NCI-H187 treated with DMSO at 0.1 percent for 48 hours (cell line): ENCODE measurements around the gene CNNM3.

Experiments
- DNase-seq: peaks from one replicate; lab custom pipeline; 2025; lab: John Stamatoyannopoulos, UW

The CNNM3 gene

DNA sequence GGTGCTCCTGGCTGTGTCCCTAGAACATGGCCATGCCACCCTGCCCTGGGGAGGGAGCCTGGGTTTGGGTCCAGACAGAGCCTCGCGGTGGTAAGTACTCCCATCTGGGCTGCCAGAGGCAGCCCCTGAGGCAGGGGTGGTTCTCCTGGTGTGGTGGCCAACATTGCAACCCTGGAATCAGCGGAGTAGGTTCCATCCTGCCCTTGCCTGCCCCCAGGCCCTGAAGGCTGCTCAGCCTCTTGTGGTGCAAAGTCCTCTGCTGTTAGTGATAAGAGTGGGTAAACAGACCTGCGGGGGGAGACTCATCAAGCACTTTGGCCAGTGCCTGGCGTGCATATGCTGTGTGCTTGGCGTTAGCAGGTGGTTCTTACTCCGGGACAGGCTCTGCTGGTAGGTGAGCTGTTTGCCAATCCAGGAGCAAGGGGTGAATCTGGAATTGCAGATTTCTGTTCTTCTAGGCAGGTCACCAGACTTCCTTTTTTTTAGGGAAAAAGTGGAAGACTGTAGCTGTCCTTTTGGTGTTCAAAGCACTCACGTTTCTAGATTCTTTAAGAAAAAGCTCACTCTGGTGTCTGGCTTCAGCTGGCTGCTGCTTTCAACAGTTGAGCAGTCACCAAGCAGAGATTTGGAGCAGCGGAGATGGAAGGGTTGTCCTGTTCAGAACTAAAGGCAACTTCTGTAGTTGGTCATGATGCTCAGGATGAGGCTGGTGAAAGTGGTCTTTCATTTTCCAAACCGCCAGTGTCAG, 3.2 kb downstream of the CNNM3 start:
- DNase-seq: no peak

DNA sequence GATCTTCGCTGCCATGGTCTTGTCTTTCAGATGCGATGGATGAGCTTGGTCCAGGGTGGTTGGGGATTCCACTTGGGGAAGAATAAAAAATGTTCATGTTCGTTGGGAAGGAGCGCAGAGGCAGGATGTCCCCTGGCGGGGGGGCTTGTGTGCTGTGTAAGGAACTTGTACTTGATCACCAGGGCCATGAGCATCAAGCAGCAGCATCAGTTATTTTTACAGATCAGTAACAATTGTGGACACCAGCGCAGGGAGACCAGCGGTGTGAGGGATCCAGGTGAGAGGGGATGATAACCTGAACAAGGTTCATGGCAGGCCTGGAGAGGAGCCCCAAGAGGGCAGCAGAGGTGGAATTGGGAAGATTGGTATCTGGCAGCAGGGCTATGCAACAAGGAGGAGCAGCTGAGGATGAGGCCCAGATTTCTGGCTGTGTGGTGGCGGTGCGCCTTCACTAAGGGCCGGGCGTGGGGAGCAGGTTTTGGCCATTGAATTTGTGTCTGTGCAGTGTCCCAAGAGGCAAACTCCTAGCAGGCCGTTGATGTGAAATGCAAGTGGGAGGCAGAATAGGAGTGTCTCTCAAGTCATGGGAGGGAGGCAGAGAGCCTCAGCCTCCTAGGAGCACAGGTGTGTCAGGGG, 3.9 kb downstream of the CNNM3 start:
- DNase-seq: no peak

GRCh38 chr2:96821113-96821675, 5.1 kb downstream of the CNNM3 start:
- no peak for DNase-seq

DNA sequence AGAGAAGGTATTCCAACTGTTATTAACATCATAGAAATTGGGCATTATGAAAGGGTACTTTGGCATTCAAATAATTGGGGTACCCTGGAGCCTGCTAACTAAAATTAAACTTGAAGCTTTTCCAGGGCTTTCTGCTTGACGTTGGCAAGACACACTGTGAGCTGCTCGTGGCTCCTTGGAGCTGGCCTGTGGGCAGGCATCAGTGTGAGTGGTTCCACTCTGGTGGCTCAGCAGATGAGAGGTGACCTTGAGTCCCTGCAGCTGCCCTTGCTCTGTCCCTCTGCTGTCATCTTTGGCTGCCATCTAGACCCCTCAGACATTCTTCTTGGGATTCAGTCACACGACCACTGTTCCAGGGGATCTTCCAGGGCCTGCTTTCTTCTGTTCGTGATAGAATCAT, 6.7 kb downstream of the CNNM3 start:
- no peak for DNase-seq

- DNase-seq: no peak
These were observed 7.1 kb downstream of the CNNM3 start for GRCh38 chr2:96823198-96823597.

- DNase-seq: no peak
These were observed 8.2 kb downstream of the CNNM3 start for GRCh38 chr2:96824079-96824870.

GRCh38 chr2:96825057-96825456, 9.0 kb downstream of the CNNM3 start:
- no peak for DNase-seq

DNA sequence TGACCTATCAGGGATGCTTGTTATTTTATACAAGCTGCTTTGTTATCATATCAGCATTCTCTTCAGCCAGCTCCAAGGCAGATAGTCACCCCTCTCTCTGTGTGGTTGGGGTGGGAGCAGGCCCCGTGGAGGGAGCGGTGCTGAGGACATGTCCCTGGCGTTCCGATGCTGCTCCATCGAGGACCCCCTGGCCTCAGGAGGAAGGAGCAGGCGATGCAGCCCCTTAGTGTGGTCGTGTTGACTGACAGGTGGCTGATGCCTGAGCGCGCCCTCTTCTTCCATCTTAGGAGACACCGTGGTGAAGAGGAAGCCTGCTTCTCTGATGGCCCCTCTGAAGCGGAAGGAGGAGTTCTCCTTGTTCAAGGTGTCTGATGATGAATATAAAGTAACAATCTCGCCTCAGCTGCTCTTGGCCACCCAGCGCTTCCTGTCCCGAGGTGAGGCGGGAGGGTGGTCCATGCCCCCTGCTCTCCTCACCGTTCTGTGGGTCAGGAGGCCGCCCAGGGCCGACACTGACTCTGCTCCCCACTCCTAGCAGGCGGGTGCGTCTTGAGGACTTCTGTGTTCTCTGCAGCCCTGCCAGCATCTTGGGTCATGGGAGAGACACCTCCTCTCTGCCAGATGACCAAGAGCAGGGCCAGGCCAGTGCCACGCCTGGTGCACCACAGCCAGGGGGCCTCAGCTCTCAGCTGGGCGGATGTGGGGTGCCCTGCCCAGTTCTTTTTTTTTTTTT, 10.6 kb downstream of the CNNM3 start:
- DNase-seq: no peak

DNA sequence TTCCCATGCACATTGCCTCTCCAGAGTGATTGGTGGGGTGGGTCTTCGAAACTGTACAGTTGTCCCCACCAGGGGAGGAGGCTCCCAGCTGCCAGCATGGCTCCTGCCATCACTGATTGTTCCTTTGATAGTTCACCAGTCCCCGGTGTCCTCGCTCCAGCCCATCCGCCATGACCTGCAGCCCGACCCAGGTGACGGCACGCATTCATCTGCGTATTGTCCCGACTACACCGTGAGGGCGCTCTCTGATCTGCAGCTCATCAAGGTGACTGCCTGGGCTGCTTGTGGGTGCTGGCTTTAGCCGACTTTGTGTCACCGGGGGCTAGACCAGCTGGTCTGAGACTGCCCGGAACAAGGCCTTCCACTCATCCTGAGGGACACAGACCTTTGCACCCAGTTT, 12.4 kb downstream of the CNNM3 start:
- DNase-seq: no peak

GRCh38 chr2:96828874-96829273, 12.8 kb downstream of the CNNM3 start:
- DNase-seq: no peak

DNA sequence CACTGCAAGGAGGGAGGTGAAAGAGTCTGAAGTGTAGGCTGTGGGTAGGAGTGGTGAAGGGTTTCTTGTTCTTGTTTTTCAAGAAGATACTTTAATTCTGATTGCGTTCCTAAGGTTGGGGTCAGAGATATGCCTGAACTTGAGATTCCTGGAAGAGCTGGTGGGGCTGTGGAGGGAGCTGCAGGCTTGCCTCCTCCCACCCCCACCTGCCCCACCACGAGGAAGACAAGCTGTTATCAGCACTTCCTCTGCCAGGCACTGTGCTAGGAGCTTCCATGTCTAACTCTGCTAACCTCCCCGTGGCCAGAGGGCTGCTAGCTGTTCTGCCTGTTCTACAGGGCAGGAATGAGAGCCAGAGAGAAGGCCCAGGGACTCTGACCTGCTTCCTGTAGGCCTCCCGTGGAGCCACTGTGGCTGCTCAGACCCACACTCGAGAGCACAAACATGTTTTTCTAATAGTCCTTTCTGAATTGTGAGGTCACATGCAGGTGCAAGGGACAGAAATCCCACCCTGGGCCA, 14.0 kb downstream of the CNNM3 start:
- no peak for DNase-seq

DNA sequence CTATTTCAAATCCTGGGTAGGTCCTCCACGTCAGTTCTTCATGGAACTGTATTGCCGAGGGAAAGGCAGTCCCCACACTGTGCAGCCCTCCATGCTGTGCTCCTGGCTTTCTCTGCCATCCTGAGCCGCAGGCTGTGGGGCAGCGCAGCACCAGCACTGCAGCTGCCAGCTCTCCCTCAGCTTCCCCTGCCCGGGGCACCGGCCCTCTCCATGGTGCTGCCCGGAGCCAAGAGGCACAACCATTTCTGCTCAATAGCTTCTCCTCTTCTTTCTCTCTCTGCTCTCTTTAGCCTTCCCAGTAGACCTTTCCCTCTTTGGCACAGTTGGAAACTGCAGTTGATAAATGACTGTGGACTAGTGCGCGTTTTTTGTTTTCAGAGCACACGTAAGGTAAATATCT, 15.6 kb downstream of the CNNM3 start:
- DNase-seq: no peak

- no peak for DNase-seq
These were observed 16.3 kb downstream of the CNNM3 start for GRCh38 chr2:96832408-96832753.

DNA sequence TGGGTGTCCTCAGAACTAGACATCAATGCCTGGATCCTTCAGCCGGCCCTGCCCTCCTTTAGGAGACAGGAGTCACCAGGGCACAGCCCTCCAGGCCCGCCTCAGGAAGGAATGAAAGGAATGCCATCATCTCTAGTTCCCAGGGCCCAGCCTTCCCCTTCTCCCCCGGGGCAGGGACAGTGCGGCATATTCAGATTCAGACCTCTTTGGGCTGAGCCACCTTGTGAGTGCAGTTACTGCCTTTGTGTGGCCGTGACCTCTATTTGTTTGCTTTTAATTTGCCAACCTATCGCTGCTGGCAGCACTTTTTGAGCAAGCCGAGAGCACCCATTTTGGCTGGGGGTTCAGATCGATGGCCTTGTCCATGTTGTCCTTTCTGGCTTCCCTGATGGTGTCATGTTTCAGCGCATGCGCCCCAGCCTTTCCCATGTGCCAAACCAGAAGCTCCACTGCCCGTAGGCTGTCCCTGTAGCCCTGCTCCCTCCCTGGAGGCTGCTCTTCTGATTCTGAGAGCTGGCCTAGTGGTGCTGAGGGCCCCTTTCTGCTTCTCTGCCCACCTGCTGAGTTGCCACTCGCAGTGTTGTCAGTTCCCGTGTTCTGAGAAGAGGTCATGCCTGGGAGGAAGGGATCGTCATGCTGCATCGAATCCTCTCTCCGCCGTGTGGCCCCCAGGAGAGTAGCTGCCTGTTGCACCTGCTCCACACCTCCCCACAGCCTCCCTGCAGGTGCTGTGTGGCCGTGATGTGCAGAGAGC, 16.9 kb downstream of the CNNM3 start:
- peak; percentile 97 for DNase-seq

GRCh38 chr2:96835830-96836229, 19.8 kb downstream of the CNNM3 start:
- DNase-seq: no peak

DNA sequence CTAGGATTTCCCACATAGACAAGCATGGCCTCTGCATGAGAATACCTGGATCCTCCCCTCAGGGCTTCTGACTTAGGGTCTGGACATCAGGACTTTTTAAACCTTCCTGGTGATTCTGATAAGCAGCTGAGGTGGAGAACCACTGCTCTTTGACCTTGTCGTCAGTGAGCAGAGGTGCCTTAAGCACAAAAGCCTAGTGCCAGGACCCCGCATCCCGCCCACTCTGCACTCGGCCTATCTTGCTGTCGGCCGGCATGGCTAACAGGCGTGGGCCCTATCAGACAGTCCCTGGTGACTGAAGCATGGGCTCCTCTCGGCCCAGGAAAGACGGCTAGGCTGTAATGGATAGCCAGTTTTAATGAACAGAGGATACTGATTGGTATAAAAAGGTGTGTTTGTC, 21.5 kb downstream of the CNNM3 start:
- DNase-seq: no peak

DNA sequence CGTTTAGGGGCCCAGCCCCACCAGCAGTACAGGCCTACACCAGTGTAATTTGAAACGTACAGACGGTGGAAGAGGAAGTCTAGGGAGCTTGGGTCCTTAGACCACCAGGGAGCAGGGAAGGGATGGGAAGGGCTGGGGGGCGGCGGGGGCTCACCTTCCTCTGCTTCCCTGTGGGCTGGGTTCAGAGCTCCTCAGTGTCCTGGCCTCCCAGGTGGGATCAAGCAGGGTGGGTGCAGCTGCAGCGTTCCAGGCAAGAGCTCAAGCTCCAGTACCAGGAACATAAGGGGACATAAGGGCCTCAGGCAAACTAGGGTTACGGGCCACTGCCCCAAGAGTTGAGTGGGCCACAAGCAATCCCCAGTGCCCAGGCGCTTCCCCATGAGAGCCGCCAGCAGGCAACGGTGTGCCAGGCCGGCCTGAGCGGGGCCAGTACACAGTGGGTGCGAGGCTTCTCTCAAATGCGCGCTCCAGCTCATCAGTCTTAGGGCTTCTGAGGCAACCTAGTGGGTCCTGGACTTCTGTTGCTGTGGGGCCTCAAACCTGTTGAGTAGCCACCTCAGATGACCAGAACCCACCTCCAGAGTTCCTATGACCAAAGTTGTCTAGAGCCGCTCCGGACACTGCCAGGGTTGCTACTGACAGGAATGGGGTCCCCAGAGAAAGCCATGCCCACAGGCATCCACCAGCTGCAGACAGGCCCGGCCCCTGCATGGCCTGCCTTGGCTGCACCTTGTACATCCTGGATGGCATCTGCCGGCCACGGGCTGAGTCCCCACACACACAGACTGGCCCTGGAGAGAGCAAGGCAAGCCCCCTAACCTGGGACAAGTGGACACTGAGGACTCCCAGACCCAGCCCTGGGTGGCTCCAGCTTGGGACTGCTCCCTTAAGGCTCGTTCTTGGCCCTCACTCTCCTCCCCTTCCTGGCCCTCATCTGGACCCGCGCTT, 22.6 kb downstream of the CNNM3 start:
- no peak for DNase-seq

DNA sequence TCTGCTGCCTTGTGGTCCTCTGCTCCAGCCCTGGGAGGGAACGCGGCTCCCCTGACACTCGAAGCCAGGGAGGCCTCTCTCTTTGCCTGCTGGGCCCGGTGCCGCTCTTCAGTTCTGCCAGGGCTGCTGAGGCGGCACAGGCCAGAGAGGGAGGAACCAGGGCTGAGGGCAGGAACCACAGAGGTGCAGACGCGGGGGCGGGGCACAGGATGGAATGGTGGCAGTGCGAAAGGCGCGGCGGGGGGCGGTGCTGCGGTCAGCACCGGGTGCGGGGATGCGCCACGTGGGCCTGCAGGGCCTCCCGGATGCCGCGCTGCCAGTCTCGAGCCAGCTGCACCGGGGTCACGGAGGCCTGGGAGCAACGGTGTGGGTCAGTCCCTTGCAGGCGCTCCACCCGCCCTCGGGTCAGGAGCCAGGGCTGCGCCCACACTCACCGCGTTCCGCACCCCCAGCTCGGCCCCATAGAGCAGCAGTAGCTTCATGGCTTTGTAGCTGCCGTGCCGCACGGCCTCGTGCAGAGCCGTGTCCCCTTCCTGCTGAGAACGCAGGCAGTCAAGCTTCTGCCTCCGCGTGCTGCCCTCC, 23.3 kb downstream of the CNNM3 start:
- DNase-seq: no peak
